Cerebellar cortex (tissue), 1 donor: ENCODE measurements around the gene SF3B4.
"Not testable (repeated sequence)": the region's sequence is repeated elsewhere in the genome, so short reads cannot be mapped to it uniquely, and the experiment has no call there.

Source experiments
- DNase-seq: peaks from one replicate; pipeline ENCODE4 v3.0.0-alpha.2; 2015; ENCODE audit warnings: low spot score

SF3B4 gene, protein sequence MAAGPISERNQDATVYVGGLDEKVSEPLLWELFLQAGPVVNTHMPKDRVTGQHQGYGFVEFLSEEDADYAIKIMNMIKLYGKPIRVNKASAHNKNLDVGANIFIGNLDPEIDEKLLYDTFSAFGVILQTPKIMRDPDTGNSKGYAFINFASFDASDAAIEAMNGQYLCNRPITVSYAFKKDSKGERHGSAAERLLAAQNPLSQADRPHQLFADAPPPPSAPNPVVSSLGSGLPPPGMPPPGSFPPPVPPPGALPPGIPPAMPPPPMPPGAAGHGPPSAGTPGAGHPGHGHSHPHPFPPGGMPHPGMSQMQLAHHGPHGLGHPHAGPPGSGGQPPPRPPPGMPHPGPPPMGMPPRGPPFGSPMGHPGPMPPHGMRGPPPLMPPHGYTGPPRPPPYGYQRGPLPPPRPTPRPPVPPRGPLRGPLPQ

DNA sequence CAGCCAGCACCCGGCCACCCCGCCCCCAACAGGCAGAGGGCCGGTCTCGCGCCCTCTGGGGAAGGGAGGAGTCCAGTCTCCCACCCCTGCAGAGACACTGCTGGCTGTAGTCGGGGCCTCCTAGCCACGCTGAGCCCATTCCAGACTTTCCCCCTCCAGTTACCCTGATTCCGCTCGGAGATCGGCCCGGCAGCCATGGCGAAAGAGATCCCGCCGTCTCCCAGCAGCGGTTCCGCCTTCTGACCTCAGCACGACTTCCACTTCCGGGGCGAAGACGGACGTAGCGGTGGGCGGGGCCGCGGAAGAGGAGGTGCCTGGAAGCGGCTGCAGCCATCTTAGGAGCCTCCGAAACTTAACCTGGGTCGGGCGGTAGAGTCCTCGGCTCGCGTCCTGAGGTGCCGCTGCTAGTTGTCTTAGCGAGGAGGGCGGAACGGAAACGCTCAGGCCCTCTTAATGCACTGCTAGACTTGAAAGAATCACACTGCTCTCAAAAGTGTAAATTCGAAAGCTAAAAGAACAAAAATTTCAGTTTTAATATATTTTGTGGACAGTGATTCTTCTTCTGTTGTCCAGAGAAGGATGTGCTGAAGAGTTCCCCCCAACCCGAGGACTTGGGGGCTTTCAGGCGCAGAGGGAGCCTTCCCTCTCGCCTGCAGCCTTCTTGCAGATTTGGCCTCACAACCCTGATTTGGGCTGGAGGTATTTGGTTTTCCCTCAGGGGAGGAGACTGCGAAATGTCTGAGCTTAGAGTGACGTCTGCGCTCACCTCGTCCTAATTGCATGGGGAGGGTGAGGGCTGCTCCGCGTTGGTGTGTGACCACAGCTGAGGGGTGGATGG, at the start of gene SF3B4:
Gene SF3B4, minus strand, starts transcription at position 241 of the 838 bp plus-strand sequence. Its CDS starts 44 bp downstream, at position 197.
- DNase-seq: peak; percentile 97

DNA sequence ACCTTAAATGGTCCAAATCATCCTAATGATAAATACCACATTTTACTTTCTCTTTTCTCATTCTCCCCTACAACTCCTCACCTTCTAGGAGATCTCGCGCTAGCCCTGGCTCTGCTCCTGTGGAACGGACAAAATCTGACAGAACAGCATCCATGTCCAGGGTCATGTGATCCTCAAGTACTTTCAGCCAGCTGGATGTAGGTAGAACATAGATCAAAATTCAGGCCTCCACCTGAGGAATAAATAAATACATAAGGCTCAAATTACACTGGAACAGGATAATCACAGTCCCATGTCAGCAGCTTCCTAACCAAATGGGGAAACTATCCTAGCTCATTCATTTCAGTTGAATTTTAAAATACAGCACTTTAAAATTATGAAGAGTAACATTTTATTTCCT, 49.7 kb upstream of the SF3B4 start:
- no peak for DNase-seq

DNA sequence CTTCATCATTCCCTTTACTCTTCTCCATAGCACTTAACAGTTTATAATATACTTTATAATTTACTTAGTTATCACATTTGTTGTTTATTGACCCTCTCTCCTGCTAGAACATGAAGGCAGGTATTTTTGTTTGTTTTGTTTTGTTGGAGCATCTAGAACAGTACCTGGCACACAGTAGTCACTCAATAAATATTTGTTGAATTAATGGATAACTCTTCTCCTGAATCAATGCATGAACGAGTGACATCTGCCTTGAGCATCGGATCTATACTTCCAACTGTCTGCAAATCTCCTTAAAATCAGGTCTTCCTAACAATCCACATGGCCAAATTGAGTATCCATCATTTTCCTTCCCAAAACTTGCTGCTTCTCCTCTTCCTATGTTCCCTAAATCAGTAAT, 44.9 kb upstream of the SF3B4 start:
- DNase-seq: no peak

DNA sequence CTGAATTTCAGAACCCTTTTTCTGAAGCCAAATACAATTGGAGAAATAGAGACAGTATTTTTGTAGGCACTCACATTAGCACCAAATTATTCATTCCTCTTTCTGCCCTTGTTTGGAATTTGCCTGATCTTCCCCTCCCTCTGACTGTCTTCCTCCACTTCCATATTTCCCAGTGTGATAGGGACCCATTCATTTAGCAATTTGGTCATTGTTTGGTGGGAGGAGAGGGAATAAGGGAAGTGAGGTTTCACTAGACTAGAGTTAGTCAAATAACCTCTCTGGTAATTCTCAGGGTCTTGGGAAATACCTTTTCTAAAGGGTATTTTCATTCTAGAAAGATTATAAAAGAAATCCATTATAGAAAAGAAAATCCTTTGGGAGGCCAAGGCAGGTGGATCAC, 40.0 kb upstream of the SF3B4 start:
- DNase-seq: no peak

DNA sequence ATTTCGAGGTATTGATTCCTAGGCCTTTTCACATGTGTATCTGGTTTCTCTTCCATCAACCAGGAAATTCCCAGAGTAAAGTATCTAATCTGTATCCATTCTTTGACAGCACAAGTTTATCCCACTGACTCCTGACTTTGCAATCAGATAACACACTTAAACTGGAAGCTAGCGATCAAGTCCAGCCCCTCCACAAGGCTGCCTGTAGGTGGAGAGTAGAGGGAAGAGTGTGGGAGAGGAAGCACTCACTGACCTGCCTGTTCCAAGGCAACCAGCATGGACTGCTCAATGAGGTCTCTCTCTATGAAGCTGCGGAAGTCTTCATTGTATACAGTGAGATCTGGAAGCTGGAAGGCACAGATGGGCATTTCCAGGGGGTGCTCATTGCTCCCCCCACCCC, 39.4 kb upstream of the SF3B4 start:
- DNase-seq: peak; percentile 25

DNA sequence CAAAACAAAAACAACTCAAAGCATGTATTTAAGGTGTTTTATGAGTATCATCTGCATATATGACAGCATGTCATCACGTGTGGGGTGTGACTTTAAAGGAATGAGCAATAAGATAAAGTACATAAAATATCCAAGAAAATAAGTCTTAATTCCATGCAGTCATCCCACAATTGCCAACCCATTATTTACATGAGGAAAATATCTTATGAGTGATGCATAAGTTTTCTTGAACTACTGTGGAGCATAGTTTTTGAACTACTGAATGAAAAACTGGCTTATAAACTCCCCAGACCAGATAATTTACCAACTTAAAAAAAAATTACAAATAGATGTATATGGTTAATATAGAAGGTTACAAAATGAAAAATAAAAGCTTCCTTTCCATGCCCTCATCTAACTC, 38.8 kb upstream of the SF3B4 start:
- DNase-seq: no peak

DNA sequence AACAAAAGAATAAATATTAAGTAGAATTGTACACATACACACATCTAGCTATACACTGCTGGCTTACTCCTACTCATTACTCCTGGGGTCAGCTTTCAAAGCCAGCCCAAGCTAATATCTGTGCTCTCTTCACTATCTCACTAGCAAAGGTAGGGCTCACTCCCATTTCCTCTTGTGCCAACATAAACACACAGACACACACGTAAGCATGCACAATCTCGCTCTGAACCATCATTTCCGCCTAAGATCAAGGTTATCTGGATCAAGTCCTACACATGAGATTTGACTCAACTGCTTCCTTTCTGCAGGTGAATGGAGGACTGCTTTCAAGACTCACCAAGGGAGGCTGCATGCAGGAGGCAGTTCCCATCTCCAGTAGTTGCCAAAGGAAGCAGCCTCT, 37.8 kb upstream of the SF3B4 start:
- DNase-seq: no peak

DNA sequence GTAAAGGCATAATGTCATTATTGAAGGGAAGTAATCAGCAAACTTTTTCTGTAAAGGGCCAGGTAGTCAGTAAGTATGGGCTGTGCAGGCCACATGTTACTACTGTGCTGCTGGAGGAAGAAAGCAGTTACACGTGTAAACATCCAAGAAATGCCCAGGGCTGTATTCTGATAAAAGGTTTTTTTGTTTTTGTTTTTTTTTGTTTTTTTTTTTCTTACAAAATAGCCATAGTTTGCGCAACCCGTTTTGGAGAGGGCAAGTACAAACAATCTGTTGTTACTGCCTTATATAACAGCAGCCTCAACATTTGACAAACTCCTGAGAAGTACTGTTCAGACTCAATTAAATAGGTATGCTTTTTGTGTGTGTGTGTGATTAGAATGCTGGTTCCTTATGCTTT, 35.8 kb upstream of the SF3B4 start:
- no peak for DNase-seq

DNA sequence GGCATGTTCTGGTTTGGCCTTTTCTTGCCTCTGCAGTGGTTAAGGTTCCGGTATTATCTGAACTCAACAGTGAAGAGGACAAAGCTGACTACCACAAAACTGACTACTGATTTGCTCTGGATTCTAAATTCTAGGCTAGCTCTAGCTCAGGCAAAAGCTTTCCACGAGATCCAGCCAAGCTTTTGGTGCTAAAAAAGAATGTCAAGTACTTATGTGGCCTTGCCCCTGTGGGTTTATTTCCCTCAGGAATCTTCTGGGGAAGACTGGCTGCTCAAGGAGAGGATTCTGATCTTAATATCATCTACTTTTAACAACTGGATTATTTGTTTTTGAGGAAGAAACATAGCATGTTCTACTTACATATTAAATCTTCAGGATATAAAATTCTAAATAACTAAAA, 35.1 kb upstream of the SF3B4 start:
- no peak for DNase-seq

DNA sequence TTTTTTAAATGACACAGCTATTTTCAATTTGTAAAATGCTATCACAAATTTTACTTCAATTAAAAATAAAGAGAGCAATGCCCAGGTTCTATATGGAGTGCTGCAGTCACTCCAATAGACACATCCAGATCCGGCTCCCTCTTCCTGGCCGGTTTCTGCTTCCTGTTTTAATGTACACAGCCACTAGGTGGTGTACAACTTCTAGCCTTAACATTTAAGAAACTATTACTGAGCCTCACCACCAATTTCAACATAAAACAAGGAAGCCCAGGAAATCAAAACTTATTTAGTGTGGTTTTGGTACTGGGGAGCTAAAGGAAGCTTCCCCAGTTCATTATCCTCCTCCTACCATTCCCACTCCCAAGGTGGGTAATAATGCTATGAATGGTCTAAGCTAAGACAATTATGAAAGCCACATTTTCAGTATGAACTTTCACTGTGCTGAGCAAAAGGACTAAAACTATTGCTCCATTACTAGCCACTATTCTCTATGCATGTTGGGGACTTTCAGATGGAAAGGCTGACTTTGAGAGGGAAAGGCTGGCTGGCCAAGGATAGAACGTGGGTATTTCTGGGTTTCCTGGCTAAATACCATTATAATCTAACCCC, 34.5 kb upstream of the SF3B4 start:
- peak; percentile 86 for DNase-seq

DNA sequence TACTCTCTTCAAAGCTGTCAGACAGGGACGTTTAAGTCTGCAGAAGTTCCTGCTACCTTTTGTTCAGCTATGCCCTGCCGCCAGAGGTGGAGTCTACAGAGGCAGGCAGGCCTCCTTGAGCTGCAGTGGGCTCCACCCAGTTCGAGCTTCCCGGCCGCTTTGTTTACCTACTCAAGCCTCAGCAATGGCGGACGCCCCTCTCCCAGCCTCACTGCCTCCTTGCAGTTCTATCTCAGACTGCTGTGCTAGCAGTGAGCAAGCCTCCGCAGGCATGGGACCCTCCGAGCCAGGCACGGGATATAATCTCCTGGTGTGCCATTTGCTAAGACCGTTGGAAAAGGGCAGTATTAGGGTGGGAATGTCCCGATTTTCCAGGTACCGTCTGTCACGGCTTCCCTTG, 29.9 kb upstream of the SF3B4 start:
- DNase-seq: not testable (repeated sequence)

DNA sequence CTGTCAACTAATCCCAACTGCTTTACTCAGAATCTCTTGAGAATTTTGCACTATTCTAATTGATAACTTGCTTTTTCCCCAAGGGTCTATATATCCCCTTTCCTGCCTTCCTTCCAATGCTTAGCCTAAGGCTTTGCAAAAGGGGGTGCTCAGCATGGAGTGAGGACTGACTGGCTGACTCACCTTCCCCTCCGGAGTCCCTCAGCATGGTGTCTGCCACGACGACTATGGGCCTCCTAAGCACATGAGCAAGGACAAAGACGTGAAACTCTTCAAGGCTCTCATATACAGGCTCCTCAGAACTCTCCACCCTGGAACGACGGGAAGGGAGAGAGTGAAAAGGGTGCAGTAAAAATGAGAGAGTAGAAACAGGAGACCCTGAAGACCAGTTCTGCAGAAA, 22.3 kb upstream of the SF3B4 start:
- no peak for DNase-seq

DNA sequence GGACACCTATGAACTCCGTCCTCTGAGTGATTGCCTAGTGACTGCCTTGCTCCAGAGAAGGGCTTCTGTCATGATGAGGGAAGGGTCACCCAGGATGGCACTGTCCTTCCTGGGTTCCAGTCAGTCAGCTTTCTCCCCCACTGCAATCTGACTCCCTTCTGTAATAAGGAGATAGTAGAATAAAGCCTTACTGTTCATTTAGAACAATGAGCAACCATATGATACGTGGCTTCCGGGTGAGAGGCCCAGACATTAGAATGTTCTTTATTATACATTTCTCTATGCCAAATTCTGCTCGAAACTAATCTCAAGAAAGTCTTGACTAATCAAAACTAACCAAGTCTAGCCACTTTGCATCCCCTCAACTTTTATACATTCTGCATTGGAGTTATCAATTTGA, 17.6 kb upstream of the SF3B4 start:
- no peak for DNase-seq

DNA sequence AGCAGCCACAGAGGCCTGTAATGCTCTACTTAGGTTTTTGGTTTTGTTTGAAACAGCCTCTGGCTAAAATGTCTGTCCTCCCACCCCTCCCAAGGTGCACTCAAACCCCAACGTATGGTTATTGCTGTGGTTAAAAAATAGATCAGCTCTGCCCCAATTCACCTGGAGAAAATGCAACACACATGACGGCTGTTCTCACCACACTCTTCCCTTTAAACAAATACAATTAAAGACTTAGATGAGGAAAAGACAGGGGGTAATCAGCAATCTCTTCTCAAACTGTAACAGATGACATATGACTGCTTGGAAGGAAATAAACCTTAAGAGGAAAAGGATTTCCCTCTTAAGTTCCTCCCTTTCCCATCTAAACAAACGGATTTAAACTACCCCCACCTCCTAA, 15.3 kb upstream of the SF3B4 start:
- no peak for DNase-seq

DNA sequence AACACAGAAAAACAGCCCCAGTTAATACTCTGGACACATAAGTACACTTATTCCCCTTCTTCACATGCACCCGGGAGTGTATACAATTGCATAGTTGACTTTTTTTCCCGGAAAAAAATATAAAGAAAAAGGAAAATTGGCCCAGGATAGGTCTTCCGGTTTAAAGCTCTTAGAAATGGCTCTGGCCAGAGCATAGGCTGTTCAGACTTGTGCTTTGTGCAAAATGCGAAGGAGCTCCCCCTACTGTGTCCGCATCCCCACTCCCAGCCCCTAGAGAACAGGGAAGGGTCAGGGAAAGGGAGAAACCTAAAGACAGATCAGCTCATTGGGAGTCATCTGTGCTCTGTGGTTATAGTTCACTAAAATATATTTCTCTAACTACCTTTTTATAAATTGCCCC, 14.6 kb upstream of the SF3B4 start:
- DNase-seq: peak; percentile 73

DNA sequence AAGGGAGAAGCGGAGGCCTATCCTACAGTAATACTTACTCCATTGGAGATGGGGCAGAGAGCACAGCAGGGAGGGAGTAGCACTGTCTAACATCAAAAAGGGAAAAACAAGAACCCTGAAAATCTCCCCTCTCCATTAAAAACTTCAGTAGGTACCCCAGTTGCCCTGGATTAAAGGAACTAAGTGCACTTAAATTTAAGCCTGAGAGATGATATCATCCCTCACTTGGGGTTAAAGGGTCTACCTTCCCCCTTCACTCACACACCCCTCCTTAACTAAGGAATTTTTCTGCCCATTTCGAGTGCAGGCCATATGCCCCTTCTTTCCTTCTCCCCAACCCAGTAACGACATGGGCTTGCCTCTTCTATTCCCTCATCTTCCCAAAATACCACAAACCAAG, 12.8 kb upstream of the SF3B4 start:
- DNase-seq: no peak

DNA sequence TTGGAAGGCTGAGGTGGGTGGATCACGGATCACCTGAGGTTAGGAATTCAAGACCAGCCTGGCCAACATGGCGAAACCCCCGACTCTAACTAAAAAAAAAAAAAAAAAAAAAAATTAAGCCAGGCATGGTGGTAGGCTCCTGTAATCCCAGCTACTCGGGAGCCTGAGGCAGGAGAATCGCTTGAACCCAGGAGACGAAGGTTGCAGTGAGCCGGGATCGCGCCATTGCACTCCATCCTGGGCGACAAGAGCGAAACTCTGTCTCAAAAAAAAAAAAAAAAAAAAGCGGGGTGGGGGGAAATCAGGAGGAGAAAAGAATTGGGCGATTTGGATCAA, 11.0 kb upstream of the SF3B4 start:
- DNase-seq: not testable (repeated sequence)

DNA sequence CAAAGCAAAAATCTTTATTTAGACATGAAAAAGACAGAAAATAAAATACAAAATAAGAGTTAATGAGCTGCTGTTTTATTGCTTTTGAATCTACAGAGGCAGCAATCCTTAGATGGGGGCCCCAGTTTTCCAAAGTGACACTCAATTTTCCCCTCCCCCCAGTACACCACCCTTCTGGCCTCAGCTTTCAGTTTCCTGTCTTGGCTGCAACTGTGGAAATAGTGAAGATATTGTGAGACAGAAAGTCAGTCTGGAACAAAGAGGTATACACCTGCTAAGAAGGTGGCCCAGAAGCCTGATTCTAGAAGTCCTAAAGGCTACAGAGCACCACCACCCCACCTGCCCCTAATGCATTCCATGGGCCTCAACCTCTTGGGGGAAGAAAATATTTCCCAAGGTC, 10.2 kb upstream of the SF3B4 start:
- DNase-seq: no peak

DNA sequence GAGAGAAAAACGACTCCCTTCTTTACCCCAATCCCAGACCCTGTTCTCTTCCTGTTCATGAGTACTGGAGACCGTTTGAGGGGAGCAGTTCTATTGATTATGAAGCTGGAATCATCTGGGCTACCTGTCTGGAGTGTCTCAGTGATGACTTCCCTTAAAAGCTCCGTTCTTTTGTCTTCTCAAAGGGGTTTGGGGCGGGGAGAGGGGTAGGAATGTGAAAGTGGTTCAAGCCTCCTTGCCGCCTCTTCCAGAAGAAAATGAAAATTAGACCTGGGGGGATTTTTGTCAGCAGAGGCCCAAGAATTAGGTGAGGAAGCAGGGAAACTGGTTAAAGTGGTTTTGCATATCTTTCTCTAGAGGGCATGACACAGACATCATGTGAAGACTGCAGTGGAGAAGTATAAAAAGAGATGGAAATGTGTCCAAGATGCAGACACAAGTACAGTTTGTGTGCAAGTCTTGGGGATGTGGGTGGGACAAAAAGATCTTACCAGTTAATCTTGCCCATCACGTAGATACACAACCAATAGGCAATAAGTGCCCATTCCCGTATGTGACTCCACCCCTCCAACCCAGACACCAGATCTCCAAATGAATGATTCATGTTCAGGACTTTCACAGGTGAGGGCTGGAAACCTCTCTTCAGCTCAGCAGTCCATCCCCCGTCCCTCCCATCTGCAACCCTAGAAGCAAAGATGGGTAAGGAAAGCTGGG, 9.5 kb upstream of the SF3B4 start:
- peak; percentile 79 for DNase-seq

DNA sequence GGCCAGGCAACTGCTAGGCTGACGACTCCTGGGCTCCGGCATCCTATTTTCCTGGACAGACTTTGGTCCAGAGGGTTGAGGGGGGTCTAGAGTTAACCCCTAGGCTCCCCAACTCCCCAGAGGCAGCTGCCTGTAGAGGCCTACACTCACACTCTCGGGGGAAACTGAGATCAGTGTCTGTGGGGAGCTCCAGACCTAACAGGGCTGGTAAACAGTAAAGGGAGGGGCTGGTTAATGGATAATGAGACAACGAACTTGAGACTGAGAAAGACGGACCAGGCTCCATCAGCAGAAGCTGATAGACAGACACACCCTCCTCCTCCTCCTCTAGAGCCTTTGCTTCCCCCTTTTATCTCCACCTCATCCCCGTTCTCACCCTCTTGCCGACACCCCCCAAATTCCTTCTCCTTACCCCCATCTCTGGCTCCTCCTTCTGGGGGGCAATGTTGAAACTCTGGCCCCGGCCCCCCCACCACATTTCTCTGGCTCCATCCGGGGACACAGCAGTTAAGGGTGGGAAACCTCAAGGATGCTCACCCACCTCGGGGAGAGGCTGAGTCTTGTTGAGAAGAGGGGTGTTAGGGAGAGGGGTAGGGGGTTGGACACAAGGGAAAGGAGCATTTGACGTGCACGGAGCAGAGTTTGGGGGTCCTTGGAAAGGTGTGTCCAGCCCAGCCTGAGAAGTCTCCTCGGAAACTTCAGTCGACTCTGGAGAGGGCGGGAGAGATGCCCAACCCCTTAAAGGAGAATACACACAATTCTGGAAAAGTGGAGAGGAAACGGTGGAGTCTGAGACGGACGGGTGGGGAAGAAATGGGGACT, 8.8 kb upstream of the SF3B4 start, which contains the start of gene MTMR11:
Gene MTMR11, minus strand, starts transcription at position 710 of the 822 bp plus-strand sequence. Its CDS starts 232 bp downstream, at position 478.
- peak; percentile 66 for DNase-seq

DNA sequence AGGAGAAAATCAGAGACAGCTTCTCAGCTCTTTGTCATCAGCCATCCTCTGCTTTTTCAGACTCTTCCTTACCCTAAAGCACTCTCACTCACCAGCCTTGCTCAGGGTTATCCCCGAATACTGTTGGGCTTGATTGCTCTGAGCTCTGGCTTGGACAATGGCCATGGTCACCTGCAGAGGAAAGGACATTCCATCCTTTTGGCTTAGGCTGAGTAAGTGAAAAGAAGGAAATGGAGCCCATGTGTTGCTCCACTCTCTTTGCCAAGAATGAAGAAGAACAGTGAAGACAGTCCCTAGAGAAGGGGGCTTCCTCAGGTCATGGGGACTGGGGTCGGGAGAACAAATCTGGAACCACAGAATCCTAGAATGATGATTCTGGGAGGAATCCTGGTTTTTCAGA, 6.8 kb upstream of the SF3B4 start:
- DNase-seq: peak; percentile 45
